ENCODE measurements around the gene NIFK. TPM values are rescaled to one million over a fixed set of nuclear protein-coding genes. Genes with fewer than 3 reads are reported as not detected.
"Not testable (repeated sequence)": the region's sequence is repeated elsewhere in the genome, so short reads cannot be mapped to it uniquely, and the experiment has no call there.

The NIFK gene
- total RNA-seq, 1 experiment from 2014 or later = 135 TPM

- peak; percentile 28 for DNase-seq (ENCODE audit: low read depth)
These were observed 1.1 kb downstream of the NIFK start for GRCh38 chr2:121735518-121736074.

GRCh38 chr2:121734544-121734943, 2.1 kb downstream of the NIFK start:
- not testable (repeated sequence) for DNase-seq (ENCODE audit: low read depth)

DNA sequence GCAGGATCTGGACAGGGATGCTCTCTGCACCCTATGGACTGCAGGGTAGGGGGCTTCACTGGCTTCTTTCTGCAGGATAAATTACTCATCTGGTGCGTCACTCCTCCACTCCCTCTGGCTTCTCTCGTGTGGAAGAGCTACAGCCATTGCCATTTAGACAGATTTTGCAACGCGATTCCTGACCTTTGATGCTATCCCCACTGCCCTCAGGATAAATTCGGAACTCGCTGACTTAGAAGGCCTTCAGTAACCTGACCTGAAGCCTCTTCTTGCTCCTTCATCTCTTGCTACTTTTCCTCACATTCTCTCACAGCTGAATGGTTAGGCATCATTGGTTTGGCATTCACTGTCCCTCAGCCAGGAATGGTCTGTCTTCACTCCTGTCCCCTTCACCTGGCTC, 5.3 kb downstream of the NIFK start:
- DNase-seq (ENCODE audit: low read depth) = no peak

DNA sequence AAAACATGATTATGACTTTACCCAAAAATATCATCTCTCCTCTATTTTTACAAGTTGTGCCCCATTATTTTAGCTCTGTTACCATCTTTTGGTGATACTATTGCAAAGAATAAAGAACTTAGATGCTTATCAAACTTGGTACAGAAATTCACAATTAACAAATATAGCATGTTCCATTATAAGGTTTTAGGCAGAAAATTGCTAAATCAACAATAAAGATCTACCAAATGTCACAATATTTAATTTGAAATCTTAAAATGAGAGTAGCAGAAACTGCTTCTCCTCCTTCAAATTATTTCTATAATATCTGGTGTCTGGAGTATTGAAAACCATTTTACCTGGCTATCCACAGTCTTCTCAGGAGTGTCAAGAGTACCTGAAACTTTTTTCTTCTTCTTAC, 8.7 kb downstream of the NIFK start:
- no peak for DNase-seq (ENCODE audit: low read depth)

DNA sequence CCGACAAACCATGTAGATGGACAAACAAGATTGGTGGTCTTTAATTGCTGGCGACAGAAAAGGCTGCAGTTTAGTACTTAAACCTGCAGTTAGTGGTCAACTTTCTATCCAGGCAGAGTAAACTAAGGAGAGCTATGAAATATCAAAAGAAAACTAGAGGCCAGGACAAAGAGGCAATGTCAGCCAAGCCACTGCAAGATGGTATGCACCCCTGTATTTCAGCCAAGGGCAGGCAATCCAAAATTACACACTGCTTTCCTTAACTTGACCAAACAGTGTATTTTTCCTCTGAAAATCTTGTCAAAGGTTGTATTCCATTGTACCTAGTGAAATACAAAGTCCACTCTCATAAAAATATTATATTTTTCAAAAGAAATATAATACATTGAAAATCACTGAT, 9.3 kb downstream of the NIFK start:
- no peak for DNase-seq (ENCODE audit: low read depth)

DNA sequence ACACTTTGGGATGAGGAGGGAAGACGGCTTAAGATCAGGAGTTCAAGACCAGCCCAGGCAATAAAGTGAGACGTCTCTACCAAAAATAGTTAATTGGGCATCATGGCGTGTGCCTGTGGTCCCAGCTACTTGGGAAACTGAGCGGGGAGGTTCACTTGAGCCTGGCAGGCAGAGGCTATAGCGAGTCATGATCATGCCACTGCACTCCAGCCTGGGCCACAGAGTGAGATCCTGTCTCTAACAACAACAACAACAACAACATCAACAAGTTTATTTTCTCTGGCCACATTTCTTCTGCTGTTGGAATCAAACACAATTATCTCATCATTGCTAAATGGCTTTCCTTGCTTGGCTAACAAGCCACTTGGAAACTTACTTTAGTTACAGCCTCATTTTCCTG, 13.4 kb downstream of the NIFK start:
- DNase-seq (ENCODE audit: low read depth) = no peak

DNA sequence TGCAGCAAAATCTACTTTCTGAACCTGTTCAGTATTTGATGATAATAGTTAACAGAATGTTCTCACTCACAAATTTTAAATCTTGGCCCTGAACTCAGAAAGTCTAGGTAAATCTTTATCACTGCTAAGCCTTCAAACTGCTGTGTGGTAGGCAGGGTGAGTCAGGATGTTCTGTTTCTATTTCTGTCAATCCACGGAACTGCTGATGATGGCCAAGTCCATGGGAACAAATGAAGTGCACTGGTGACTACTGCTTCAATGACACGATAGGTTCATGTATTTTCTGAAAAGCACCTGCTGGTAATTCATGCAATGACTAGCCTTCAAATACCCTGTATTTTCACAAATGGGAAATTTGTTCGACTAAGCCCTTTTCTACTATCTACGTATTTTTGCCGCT, 14.2 kb downstream of the NIFK start:
- DNase-seq (ENCODE audit: low read depth) = peak; percentile 76

DNA sequence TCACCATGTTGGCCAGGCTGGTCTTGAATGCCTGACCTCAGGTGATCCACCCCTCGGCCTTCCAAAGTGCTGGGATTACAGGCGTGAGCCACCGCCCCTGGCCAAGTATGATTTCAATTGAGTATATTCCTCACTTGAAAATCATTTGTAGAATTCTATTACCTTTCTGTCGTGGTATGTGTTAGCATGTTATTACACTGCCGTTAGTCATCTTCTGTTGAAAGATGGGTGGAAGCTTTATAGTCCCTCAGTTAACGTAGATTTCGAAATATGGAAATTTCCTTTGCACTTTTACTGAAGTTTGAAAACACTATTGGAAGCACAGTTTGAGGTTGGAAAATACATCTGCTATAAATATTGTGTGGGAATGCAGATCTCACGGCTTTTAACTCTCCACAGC, 14.7 kb downstream of the NIFK start:
- peak; percentile 68 for DNase-seq (ENCODE audit: low read depth)

- DNase-seq (ENCODE audit: low read depth) = no peak
These were observed 19.1 kb downstream of the NIFK start for GRCh38 chr2:121717529-121717928.

- no peak for DNase-seq (ENCODE audit: low read depth)
These were observed 20.5 kb downstream of the NIFK start for GRCh38 chr2:121716126-121716525.

DNA sequence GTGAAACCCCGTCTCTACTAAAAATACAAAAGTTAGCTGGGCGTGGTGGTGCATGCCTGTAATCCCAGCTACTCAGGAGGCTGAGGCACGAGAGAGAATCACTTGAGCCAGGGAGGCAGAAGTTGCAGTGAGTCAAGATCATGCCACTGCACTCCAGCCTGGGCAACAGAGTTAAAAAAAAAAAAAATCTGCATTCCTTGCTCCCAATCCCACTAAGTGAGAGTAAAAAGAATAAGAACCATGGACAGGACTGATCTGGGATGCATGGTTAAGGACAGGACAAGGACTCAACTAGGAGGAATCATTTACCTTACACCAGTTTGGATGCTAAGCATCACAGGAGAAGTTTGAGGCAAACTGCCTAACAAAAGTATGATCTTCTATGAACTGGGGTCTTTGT, 25.2 kb downstream of the NIFK start:
- peak; percentile 34 for DNase-seq (ENCODE audit: low read depth)

DNA sequence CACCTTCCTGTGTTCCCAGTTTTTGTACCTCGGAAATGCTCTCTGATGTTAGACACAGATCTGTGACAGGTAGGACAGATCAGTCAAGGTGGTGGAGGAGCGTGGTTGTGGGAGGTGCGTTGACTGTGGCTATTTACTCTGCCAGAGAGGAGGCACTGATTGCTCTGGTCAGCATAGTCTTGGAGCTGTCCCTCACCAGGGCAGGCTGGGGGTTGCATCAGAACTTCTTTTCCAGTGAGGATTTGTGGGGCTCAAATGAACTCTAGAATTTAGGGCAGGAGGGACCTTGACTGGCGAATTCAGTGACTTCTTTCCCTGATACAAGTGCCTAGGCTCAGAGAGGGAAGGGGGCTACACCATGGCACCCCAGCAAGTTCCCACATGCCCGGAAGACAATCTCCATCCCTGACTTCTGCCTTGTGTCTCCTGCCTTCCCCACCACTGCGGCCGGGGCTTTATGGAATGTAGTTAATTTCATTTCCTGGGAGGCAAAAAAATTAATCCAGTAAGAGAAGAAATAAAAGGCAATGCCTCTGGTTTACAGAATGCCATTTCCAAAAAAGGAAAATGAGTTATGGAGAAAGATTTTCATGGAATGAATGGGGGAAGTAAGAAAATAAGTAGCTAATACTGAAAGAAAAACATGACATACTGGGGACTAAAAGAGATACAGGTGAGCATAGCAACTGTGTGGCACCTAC, 26.1 kb downstream of the NIFK start:
- DNase-seq (ENCODE audit: low read depth) = no peak

GRCh38 chr2:121709776-121710469, 26.8 kb downstream of the NIFK start:
- DNase-seq (ENCODE audit: low read depth) = no peak

DNA sequence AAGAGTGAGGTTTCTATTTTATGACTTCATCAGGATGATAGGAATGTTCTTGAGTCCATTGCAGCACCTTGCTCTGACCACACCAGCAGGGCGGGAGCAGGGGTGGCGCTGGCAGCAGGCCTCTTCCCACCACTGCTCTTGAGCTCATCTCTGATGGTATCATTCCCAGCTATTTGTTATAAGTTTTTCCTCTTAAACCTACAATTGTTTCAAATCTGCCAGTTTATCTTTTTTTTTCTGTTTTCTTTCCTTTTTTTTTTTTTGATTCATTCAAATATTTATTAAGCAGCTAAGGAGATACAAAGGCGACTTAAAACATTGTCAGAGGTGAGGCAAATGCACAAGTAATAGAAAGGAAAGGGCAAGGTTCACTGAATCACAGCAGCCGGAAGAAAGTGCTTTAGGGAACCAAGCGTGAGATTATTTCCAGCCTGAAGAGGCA, 28.7 kb downstream of the NIFK start:
- no peak for DNase-seq (ENCODE audit: low read depth)

DNA sequence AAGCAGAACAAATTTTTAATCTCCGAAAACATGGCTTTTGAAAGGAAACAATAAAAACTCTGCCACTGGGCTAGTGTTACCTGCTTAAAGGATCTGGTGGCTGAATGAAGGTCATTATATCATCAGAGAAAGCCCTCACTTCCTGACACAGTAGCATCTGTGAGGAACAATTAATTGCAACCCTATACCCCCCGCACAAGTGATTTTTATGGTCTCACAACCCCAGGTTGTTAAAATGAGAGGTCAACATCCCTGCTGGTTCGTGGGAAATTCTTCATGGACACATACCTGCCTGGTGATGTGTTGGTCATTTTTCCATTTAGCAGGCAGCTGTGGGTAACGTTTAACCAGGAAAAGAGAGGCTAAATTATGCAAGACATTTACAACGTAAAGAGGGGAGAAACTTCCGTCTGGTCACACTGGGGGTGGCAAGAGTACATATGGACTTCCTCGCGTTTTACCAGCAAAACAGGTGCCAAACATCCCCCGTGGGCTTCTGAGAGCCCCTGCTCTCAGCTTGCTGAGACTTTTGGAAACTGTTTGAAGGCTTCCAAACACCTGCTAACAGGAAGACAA, 29.2 kb downstream of the NIFK start:
- no peak for DNase-seq (ENCODE audit: low read depth)

DNA sequence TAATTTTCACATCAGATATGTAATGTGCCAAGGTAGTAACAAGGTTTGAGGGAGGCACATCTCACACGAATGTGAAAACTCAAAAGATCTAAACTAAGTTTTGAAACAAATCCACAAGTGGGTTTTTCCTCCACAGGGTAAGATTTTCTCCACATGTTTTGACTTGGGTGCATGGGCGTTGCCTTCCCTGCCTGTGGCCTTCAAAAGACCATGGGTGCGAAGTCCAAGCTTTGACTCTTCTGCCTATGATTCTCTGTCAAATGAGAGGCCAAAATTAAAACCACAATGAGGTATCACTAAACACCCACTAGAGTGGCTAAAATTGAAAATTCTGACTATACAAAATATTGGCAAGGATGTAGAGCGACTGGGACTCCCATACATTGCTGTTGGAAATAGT, 30.7 kb downstream of the NIFK start:
- no peak for DNase-seq (ENCODE audit: low read depth)

DNA sequence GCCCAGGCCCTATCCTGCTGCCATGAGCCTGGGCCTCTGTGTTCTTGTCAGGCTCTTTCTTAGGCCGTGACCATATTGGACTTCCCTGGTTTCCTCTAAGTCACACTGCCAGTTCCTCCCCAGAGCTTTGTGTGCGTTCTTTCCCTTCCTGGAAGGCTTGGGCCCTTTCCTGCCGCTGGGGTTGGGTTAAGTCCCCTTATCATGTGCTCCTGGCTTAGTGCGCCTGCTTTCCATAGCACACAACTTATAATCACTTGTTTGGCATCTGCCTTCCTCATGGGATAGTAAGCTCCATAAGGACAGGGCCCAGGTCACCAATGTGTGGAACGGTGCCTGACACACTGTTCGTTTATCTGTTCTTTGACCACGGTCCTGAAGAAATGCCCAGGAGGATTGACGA, 31.3 kb downstream of the NIFK start:
- DNase-seq (ENCODE audit: low read depth) = no peak

DNA sequence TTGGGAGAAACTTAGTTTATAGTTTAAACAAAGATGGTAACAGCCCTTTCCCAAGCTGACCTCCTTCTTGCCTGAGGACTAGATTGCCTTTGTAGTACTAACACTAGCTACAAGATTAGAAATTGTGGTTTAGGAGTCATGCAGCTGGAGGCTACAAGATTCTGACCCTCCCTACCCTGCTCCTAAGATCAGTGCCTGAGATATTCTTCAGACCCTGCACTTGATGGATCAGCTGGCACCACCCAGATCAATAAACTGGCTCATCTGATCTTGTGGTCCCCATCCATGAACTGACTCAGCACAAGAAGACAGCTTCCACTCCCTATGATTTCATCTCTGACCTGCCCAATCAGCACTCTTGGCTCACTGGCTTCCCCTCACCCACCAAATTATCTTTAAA, 34.9 kb downstream of the NIFK start:
- DNase-seq (ENCODE audit: low read depth) = not testable (repeated sequence)

DNA sequence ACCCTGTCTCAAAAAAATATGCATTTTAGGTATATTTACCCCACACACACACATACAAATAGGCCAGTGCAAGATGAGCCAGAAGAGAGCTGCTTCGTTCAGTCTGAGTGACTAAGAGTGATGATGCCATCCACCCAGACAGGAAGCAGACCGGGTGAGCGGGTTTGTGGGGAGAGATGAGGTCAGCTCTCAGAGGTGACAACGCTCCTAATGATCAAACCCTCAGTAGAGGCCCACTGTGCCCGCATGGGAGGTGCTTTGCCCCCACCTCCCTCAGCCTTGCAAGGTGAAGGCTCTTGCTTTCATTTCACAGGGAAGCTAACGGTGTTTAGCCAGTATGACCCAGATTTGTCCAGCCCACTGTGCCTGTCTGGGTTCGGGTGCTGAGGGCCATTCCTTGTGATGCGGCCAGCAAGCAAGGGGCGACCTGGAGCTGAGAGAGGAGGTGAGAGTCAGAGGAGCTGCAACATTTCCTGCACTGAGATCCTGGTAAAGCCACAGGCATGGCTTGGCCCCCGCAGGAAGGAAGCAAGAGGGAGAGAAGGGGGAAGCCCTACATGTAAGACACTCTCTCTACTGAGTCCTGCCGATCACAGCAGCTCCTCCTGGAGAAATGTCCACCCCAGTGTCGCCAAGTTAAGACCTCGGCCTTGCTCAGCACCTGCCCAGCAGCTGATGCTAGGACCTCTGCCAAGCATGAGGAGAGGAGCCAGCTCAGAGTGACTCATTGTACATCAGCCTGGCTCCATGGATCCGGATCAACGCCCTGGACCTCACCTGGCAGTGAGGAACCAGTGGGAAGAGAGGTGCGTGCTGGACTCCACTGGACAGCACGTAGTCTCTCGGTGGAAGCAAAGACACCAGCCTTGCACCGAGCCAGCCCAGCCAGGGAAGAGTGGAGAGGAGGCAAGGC, 37.0 kb downstream of the NIFK start:
- peak; percentile 91 for DNase-seq (ENCODE audit: low read depth)

DNA sequence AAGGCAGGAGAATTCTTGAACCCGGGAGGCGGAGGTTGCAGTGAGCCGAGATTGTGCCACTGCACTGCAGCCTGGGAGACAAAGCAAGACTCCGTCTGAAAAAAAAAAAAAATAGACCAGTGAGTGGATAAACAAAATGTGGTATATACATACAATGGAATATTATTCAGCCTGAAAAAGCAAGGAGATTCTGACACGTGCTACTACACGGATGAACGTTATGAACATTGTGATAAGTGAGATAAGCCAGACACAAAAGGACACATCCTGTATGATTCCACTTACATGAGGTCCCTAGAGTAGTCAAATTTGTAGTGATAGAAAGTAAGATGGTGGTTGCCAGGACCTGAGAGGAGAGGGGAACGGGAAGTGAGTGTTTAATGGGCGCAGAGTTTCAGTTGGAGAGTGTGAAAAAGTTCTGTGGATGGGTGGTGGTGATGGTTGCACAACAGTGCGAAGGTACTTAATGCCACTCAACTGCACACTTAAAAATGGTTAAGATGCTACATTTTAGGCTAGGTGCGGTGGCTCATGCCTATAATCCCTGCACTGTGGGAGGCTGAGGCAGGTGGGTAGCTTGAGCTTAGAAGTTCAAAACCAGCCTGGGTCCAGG, 38.3 kb downstream of the NIFK start:
- no peak for DNase-seq (ENCODE audit: low read depth)

DNA sequence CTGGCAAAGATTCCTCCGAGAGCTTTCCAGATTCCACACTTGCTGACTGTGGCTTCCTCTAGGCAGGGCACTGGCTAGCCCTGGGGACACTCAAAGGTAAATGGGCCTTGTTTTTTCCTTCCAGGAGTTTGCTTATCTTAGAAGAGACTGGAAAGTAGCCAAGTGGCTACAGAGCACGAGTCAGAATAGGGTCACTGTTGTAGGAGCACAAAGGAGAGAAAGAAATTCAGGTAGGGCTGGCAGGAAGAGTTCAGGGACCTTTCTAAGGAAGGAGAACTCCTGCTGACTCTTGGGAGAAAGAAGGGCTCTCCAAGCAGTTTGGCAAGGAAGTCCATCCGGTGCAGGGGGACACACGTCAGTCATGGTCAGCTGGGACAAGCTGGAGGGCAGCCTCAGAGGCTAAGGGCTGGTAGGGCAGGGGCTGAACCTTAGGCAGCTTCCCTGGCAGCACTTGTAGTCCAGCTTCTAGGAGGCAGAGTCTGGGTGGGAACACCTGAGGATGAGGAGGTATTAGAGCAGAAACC, 39.5 kb downstream of the NIFK start:
- DNase-seq (ENCODE audit: low read depth) = peak; percentile 17
